Activated T-cell treated with anti-CD3 and anti-CD28 coated beads for 48 hours (primary cell): ENCODE data around the gene TUFT1.
"Not testable (repeated sequence)": the region's sequence is repeated elsewhere in the genome, so short reads cannot be mapped to it uniquely, and the experiment has no call there.

Source experiments
- DNase-seq: peaks from one replicate; pipeline ENCODE4 v3.0.0-alpha.2; 2020; ENCODE audit warnings: low read depth

The TUFT1 gene

GRCh38 chr1:151618003-151618402 is 77.9 kb downstream of the TUFT1 start:
- DNase-seq: no peak

- no peak for DNase-seq
Measured at GRCh38 chr1:151618470-151618869, 78.4 kb downstream of the TUFT1 start.

GRCh38 chr1:151618996-151619395 is 78.9 kb downstream of the TUFT1 start:
- DNase-seq: not testable (repeated sequence)

- no peak for DNase-seq
Measured at GRCh38 chr1:151619489-151620093, 79.5 kb downstream of the TUFT1 start.

- no peak for DNase-seq
Measured at GRCh38 chr1:151620286-151620685, 80.2 kb downstream of the TUFT1 start.

GRCh38 chr1:151621351-151621750 is 81.2 kb downstream of the TUFT1 start:
- DNase-seq: no peak

GRCh38 chr1:151624783-151625182 is 84.7 kb downstream of the TUFT1 start:
- DNase-seq: no peak

GRCh38 chr1:151626740-151627334 is 86.7 kb downstream of the TUFT1 start:
- no peak for DNase-seq

GRCh38 chr1:151629278-151629677 is 89.2 kb downstream of the TUFT1 start:
- no peak for DNase-seq
